ENCODE data around the gene FLYWCH2.
A peak's percentile ranks its signal among the peaks of the same experiment; 100 is the strongest.

Gene FLYWCH2

GRCh38 chr16:2853531-2854073, 29.4 kb upstream of the FLYWCH2 start:
- no peak for DNase-seq (ENCODE audit: low spot score)

- no peak for DNase-seq (ENCODE audit: low spot score)
Measured at GRCh38 chr16:2854700-2855309, 28.2 kb upstream of the FLYWCH2 start.

- DNase-seq (ENCODE audit: low spot score), result no peak
Measured at GRCh38 chr16:2855536-2855935, 27.5 kb upstream of the FLYWCH2 start.

- peak; percentile 38 for DNase-seq (ENCODE audit: low spot score)
Measured at GRCh38 chr16:2856061-2856670, 26.8 kb upstream of the FLYWCH2 start.

- DNase-seq (ENCODE audit: low spot score), result no peak
Measured at GRCh38 chr16:2856686-2857450, 26.1 kb upstream of the FLYWCH2 start.

GRCh38 chr16:2857451-2858244, 25.4 kb upstream of the FLYWCH2 start, which contains the start of gene PRSS22:
Gene PRSS22 (minus strand): TSS chr16:2858170. CDS start chr16:2858104, 66 bp downstream.
- no peak for DNase-seq (ENCODE audit: low spot score)

GRCh38 chr16:2858245-2859025, 24.6 kb upstream of the FLYWCH2 start:
- DNase-seq (ENCODE audit: low spot score), result no peak

- DNase-seq (ENCODE audit: low spot score), result no peak
Measured at GRCh38 chr16:2859686-2860265, 23.2 kb upstream of the FLYWCH2 start.

- DNase-seq (ENCODE audit: low spot score), result no peak
Measured at GRCh38 chr16:2860826-2861567, 22.0 kb upstream of the FLYWCH2 start.

GRCh38 chr16:2865651-2866050, 17.4 kb upstream of the FLYWCH2 start:
- DNase-seq (ENCODE audit: low spot score), result no peak

GRCh38 chr16:2866431-2866830, 16.6 kb upstream of the FLYWCH2 start:
- DNase-seq (ENCODE audit: low spot score), result no peak

GRCh38 chr16:2867661-2867986, 15.4 kb upstream of the FLYWCH2 start:
- no peak for DNase-seq (ENCODE audit: low spot score)

GRCh38 chr16:2867987-2868789, 14.8 kb upstream of the FLYWCH2 start:
- DNase-seq (ENCODE audit: low spot score), result peak; percentile 97

- no peak for DNase-seq (ENCODE audit: low spot score)
Measured at GRCh38 chr16:2871926-2872325, 11.1 kb upstream of the FLYWCH2 start.

GRCh38 chr16:2874032-2874911, 8.7 kb upstream of the FLYWCH2 start:
- no peak for DNase-seq (ENCODE audit: low spot score)

- peak; percentile 89 for DNase-seq (ENCODE audit: low spot score)
Measured at GRCh38 chr16:2874912-2875362, 8.1 kb upstream of the FLYWCH2 start.

- no peak for DNase-seq (ENCODE audit: low spot score)
Measured at GRCh38 chr16:2879854-2880508, 3.0 kb upstream of the FLYWCH2 start.
